Prostate gland (tissue), 2 donors: ENCODE measurements around the gene CREM. TPM values are rescaled to one million over a fixed set of nuclear protein-coding genes. Genes with fewer than 3 reads are reported as not detected.

Experiments used
- DNase-seq: peaks from one replicate; pipeline ENCODE4 v3.0.0-alpha.2; 2019; ENCODE audit warnings: low spot score
- H3K27ac ChIP-seq, 2 donors: fragments of 200-600 bp; sonication (generic); 2 replicates each; pipeline ENCODE4 v1.5.1; 2017 to 2019
- H3K27me3 ChIP-seq: fragments of 200-600 bp; sonication (generic); replicated peaks from 2 replicates; pipeline ENCODE4 v1.5.1; 2019; ENCODE audit not compliant: insufficient read depth
- H3K36me3 ChIP-seq, 2 donors: fragments of 200-600 bp; sonication (generic); 1 replicate in 1 of 2; 2 replicates in 1 of 2; pipeline versions ENCODE4 v1.5.1 to v1.8.1; 2017 to 2019
- H3K4me1 ChIP-seq: fragments of 200-600 bp; sonication (generic); replicated peaks from 2 replicates; pipeline ENCODE4 v1.5.1; 2019
- H3K4me3 ChIP-seq, 2 donors: fragments of 200-600 bp; sonication (generic); 2 replicates each; pipeline ENCODE4 v1.5.1; 2017 to 2019
- H3K9me3 ChIP-seq: fragments of 200-600 bp; sonication (generic); 2 replicates; pipeline ENCODE4 v1.5.1; 2017
- CTCF ChIP-seq, 4 experiments: fragments of 200-600 bp in 2 of 4; fragments of 450-650 bp in 2 of 4; sonication (generic) in 2 of 4; IDR thresholded peaks; 1 replicate in 3 of 4; 2 replicates in 1 of 4; pipeline ENCODE4 v1.5.1; 2016 to 2019; ENCODE audit warnings: antibody characterized with exemption in 4 of 4, mild to moderate bottlenecking in 2 of 4, moderate library complexity in 2 of 4
- POLR2A ChIP-seq: fragments of 450-650 bp; IDR thresholded peaks from one replicate; pipeline ENCODE4 v1.6.1; 2016; ENCODE audit warnings: antibody characterized with exemption, mild to moderate bottlenecking
- POLR2AphosphoS5 ChIP-seq: sonication (generic); formaldehyde crosslinking; IDR thresholded peaks from one replicate; pipeline ENCODE4 v1.6.1; 2017; ENCODE audit warnings: antibody characterized with exemption
- WGBS: methylation state at CpG from one replicate; pipeline ENCODE4 v1.1.5; 2018; 5-methylcytosine and 5-hydroxymethylcytosine counted together
- intact Hi-C: fragments of 100-400 bp; cut with DNase I; formaldehyde crosslinking; loops from one replicate; pipeline ENCODE4 v1.14.2; 2022
- microRNA-seq: library from miRNA; unstranded; fragments of <30 nt; microRNA quantifications from one replicate; pipeline ENCODE4, GENCODE V29; 2016
- small RNA-seq, 2 donors: library from RNA; depleted of rRNA; stranded (forward); fragments of <200 nt; gene quantifications; one replicate each; pipeline ENCODE3, GENCODE V24; 2016
- total RNA-seq, 2 donors: library from RNA; depleted of rRNA; stranded (reverse); fragments of >200 nt; gene quantifications; one replicate each; pipeline ENCODE4 v1.1.0, GENCODE V29; 2016

The CREM gene
- total RNA-seq, 2 donors from 2014 or later, result 25.5 to 75.3 TPM

GRCh38 chr10:35257057-35257983, 130.7 kb downstream of the CREM start:
- no peaks in the 10 kb centered on the region for H3K9me3 ChIP-seq
- H3K4me3 ChIP-seq, result no peak overlapping the region
- no peaks in the 10 kb centered on the region for H3K27me3 ChIP-seq
- intact Hi-C loops, result no loop called here
- H3K27ac ChIP-seq, result no peak overlapping the region
- 86% methylated on average over 3 of the region's 3 CpGs for WGBS
- no peaks in the 10 kb centered on the region for H3K36me3 ChIP-seq
- no peaks in the 10 kb centered on the region for H3K4me1 ChIP-seq
- no peak for TF ChIP-seq POLR2A
- TF ChIP-seq POLR2AphosphoS5, result no peak
- TF ChIP-seq CTCF (IDR thresholded peaks at IDR 0.05), result no peak
- no peak for DNase-seq

GRCh38 chr10:35259769-35260397, 133.2 kb downstream of the CREM start:
- no peaks in the 10 kb centered on the region for H3K27me3 ChIP-seq
- H3K27ac ChIP-seq, result no peak overlapping the region
- no peaks in the 10 kb centered on the region for H3K4me1 ChIP-seq
- H3K36me3 ChIP-seq, result no peaks in the 10 kb centered on the region
- 56% methylated on average over 3 of the region's 3 CpGs for WGBS
- H3K9me3 ChIP-seq, result no peaks in the 10 kb centered on the region
- no peak overlapping the region for H3K4me3 ChIP-seq
- no peak for TF ChIP-seq POLR2A
- no peak for TF ChIP-seq CTCF (IDR thresholded peaks at IDR 0.05)
- no peak for TF ChIP-seq POLR2AphosphoS5
- intact Hi-C loops, result no loop called here
- no peak for DNase-seq

GRCh38 chr10:35262436-35262835, 135.8 kb downstream of the CREM start:
- TF ChIP-seq POLR2A (no peak), CTCF (IDR thresholded peaks at IDR 0.05) (no peak)
- intact Hi-C loops, result no loop called here
- Histone ChIP-seq H3K4me3 (no peak overlapping the region), H3K27ac (no peak overlapping the region), H3K27me3 (no peaks in the 10 kb centered on the region), H3K36me3 (no peaks in the 10 kb centered on the region), H3K4me1 (no peaks in the 10 kb centered on the region), H3K9me3 (no peaks in the 10 kb centered on the region)
- WGBS, result 95% methylated on average over 5 of the region's 5 CpGs
- DNase-seq, result no peak

Small RNA genes lying within 50 kb of the gene (microRNA-seq; reads per million reads assigned to microRNA genes)
- gene MIR3611, result 0.42 reads per million

Small RNA genes lying within 50 kb of the gene (small RNA-seq; reads per million reads assigned to genes)
- gene MIR3611 (0 reads per million in 2 donors), gene RNU6-1167P (0 reads per million in 2 donors), gene RNU6-794P (0 reads per million in 2 donors), gene RNU7-77P (0 reads per million in 2 donors)

Other genes starting within 250 kb of the CREM start
- gene CUL2, start 36.5 kb upstream of the CREM start, total RNA-seq, result 10 to 100 TPM; 15.5 to 15.9 TPM
- 10 to 100 TPM; 31.6 to 54.0 TPM for gene CCNY, start 209.7 kb downstream of the CREM start, total RNA-seq